GM18498 (cell line): ENCODE measurements around the gene ZNF154.

Source experiments
- ATAC-seq: cut with Tn5 transposase; IDR thresholded peaks from one replicate; pipeline ENCODE4 v1.9.1; 2021; ENCODE audit warnings: mild to moderate bottlenecking, moderate library complexity; ENCODE audit not compliant: unreplicated experiment

The ZNF154 gene

DNA sequence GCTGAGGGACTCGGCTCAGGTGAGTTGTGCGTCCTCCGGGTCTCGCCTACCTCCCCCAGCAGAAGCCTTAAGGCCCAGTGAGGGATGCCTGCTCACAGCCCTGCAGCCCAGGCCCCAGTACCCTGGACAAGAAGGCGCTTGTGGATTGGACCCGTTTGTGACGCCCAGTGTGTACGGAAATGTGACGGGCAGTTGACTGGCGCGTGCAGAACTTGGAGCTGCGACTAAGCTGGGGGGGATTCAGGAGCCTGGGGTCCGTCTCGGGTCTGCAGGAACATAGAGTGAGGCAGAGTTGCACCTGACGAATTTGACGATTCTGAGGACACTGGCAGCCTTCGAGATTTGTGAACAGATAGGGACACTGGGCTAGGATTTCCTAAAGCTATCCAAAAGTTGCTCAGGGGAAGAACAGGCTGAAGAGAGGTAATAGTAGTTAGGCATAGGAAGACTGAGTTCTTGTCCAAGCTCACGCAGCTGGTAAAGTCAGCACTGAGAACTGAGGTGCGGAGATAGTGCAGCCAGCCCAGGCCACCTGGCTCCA is 26.7 kb downstream of the ZNF154 start:
- no peak for ATAC-seq

DNA sequence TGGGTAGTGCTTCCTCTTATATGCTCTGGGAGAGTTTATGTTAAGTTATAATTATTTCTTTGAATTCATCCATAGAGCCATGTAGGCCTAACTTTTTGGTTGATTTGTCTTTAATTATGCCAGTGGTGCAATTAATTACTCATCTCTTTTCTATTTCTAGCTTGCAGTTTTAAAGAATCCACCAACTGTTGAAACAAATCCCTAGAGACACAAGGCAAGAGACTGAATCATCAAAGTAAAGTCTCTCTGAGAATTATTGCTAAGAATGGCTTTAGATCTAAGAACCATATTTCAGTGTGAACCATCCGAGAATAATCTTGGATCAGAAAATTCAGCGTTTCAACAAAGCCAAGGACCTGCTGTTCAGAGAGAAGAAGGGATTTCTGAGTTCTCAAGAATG is 33.1 kb downstream of the ZNF154 start:
- ATAC-seq, result no peak

DNA sequence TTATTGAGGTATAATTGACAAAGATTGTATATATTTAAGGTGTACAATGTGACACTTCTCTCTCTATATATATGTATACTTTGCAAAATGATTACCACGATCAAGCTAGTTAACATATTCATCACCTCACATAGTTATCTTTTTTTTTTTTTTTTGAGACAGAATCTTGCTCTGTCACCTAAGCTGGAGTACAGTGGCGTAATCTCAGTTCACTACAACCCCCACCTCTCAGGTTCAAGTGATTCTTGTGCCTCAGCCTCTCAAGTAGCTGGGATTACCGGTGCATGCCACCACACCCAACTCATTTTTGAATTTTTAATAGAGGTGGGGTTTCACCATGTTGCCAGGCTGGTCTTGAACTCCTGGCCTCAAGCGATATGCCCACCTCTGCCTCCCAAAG is 36.5 kb downstream of the ZNF154 start:
- no peak for ATAC-seq

DNA sequence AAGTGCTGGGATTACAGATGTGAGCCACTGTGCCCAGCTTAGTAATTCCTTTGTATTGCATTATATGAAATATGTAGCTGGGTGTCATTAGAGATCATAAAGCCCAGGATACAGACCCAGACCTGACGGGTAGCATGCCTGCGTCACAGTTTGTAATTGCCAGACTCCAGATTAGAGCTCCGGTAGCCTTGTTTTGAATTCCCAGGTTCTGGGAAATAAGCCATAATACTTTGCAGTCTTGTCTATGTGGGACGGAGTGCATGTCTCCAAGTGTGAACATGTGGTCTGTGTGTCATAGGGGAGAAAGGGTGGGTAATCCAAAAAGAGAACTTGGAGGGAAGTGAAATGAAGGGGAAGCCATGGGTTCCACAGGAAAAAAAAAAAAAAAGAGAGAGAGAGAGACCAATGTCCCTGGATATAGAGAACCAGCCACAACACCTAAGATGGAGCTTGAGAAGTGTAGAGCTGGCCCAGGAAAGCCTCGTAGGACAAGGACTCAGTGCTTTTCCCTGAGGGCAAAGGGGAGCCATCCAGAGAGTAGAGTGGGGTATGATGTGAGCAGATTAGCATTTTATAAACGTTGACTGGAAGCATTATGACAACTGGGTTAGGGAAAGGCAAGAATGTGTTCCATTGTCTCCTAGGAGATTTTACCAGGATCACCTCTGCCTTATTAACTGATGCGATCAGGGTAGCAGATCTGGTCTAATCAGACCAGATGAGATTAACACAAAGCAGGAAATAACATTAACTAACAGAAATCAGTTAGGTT is 37.7 kb downstream of the ZNF154 start:
- ATAC-seq, result no peak

DNA sequence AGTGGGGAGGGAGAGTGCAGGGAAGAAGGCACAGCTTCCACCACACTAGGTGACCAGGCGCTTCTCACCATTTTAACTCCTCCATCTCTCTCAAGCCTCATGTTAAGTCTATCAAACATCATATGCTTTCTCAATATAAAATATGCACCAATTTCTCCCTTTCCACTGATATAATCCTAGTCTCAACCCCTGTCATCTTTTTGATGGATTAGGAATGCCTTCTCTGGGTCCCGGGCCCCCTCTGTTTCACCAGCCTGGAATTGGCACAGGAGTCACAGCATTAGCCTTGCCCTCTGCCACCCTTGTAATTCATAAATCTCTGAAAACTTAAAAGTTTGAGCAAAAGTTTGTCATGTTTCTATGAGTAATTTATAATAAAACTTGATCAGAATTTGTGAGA is 40.4 kb downstream of the ZNF154 start, which contains the start of gene ZSCAN4:
TSS of gene ZSCAN4 (plus strand) at position 301 of the 400 bp plus-strand sequence. CDS start 7,211 bp downstream, outside the sequence.
- no peak for ATAC-seq

DNA sequence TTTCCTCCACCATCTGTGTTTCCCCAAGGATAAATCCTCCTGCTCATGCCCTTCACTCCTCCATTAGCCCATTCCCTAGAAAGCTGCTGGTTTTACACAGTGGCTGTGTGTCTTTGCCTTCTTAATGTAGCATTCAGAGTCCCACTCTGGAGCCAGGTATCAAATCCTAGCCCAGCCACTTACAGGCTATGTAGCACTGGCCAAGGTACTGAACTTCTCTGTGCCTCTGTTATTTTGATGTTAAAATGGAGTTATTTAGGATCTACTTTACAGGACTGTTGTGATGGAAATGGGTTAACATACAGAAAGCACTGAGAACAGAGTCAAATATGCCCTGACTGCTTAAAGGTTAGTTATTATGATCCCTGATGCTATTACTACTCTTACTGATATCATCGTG is 41.8 kb downstream of the ZNF154 start:
- no peak for ATAC-seq

DNA sequence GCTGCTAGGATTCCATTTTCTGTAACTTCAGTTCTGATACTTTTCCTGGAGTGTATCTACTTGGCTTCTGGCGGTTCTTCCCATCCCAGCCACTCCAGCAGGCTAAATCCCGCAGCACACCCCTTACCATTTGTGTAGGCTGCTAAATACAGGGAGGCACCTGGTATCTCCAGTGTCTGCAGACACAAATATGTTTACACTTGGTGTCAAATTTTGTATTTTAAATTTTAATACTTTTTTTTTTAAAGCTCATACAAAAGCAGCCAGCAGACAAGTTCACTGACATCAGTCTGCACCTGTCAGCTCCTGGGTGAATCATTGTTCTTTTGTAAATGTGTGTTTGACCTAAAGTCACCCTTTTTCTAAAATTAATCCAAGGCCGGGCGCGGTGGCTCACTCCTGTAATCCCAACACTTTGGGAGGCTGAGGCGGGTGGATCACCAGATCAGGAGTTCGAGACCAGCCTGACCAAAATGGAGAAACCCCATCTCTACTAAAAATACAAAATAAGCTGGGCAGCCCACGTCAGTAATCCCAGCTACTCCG is 43.7 kb downstream of the ZNF154 start:
- ATAC-seq, result no peak

DNA sequence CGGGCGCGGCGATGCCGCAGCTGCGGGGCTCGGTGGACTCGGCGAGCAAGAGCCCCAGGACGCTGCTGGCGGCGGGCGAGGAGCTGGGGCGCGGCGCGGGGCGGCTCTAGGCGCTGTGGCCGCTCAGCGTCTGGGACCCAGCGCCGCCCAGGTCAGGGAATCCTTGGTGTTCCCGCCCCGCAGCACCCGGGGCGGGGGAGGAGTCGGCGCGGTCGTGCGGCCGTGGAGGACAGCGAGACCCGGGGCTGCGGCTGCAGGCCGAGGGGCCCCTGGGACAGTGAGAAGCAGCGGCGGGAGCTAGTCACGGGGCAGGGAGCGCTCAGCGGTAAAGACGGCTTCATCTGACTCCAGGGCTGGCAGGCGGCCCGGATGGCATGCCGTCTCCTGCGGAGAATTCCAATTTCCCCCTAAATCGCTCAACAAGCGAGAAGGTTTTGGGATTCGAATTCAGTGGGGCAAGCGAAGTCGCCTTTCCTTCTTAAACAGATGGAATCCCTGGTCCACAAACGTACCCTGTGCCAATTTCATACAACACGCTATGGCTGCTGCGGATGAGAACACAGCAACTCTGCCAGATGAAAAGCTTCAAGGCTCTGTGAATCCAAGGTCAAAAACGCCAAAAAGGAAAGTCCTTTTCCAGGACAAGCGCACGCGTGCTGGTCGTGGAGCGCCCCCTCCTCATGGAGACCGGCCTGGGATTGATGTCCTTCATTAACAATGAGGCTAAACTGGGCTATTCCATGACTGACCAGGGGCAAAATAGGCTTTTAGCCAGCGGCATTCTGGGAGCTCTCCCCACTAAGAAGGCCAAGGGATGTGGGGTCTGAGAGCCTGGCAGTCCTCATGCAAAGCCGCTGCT is 44.5 kb downstream of the ZNF154 start:
- ATAC-seq, result no peak

DNA sequence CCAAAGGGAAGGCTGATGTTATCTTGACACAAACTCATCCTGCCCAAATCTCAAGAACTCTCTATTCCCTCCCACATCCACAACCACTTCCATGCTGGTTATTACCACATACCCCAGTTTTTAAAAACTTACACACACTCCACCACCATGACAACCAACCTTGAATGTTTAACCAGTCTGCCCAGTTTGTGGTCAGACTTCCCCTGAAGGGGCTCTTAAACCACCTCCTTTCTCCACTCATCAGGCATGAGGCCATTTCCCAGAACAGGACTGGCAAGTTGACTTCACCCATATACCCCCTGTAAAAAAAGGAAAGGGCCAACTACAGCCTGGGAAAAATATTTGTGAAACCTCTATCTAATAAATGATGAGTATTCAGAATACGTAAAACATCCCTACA is 52.7 kb downstream of the ZNF154 start:
- ATAC-seq, result no peak

DNA sequence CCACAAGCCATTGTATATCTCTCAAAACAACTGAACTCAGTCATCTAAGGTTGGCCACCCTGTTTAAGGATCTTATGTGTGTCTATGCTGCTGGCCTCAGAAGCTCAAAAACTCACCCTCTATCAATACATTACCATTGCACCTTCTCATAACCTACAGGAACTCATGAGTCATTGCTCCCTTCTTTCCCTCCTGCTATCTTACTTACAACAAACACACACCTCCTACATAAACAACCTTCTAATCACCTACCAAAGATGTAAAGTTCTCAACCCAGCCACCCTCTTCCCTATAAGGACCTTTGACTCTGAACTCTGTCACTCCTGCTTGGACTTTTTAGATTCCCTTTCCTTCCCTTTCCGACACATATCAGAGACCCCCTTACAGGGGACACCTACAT is 53.6 kb downstream of the ZNF154 start:
- no peak for ATAC-seq

DNA sequence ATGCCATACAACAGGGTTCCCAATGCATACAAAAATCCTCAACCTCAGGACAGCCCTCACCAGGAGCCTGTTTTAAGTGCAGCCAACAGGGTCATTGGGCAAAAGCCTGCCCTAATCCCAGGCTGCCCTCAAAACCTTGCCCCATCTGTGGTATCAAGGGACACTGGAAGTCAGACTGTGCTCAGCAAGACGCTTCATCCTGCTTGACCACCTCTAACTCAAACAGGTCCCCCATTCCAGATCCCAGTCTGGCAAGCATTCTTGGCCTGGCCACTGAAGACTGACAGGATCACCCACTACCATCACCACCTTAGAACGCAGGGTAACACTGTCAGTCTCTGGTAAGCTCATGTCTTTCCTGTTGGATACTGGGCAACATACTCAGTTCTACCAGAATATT is 55.3 kb downstream of the ZNF154 start:
- ATAC-seq, result no peak

DNA sequence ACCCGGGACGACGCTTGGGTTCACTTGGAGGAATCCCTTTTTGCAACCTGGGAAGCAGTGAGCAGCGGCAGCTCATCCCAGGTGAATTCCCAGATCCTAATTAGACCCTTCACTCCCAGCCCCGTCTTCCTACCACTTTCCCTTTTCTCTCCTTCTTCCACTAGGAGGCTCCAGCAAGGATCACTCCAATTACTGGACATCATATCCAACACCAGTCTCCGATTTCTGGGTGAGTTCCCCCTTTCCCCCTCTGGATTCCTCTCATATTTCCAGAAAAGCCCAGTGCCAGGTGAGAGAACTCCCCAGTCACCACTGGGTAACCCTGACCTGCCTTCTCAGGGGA is 57.4 kb downstream of the ZNF154 start:
- ATAC-seq, result no peak

DNA sequence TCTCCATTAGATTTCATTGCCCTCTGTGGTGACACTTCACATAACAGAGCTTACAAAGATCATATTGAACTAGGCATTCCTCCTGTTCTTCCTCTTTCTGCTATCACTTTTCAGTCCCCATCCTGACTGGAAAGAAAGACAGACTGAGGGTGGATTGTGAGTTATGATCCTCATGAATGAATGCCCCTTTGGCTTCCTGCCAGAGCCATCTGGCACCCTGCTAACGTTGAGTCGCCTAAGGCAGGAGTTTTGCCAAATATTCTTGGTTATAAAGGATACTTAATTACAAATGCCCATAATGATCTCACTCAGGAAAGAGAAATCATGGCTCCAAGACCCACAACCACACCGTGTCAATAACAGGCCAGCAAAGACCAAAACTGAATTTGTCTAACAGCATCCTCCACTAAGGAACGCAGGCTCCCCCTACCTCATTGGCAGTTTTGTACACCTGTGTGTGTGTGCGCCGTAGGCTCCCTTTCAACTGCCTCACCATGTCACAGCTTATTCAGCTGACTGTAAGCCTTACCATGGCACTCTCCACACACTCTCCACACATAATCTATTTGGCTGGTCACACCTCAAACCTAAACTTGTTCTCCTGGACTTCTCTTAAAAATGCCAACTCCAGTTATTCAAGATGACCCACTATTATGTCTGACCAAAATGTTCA is 60.5 kb downstream of the ZNF154 start:
- ATAC-seq, result no peak
